EL (cell line): ENCODE data around the gene MEGF6.

ENCODE experiments used
- DNase-seq: peaks from one replicate; pipeline ENCODE4 v3.0.0-alpha.2; 2016

Gene MEGF6

DNA sequence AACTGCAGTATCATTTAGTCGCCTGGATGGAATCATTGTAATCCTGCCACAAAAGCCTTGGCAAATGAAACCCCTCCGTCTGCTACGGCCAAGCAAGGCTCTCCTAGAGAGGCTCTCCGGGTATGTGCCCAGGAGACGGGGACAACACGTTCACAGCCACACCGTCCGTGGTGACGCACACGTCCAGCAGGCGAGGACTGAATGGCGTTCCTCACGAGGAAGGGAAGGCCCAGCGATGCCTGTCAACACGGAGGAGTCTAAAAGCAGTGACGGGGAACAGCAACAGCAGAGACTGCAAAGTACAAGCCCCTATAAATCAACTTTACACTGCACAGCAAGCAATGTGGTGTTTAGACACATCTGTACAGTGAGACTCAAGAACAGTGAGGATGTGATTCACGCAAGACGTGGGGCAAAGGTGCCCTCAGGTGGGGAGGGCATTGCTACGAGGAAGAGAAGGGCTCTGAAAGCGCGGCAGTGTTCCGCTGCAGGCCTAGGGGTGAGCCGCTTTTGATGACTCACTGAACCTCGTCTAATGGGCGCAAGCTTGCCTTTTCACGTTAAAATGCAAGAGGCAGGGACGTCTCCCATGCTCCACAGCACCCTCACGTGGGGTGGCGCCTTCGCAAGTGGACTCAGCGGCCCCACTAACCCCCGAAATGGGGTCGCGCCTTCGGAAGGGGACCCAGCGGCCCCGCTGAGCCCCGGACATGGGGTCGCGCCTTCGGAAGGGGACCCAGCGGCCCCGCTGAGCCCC, 31.8 kb upstream of the MEGF6 start:
- DNase-seq = no peak

DNA sequence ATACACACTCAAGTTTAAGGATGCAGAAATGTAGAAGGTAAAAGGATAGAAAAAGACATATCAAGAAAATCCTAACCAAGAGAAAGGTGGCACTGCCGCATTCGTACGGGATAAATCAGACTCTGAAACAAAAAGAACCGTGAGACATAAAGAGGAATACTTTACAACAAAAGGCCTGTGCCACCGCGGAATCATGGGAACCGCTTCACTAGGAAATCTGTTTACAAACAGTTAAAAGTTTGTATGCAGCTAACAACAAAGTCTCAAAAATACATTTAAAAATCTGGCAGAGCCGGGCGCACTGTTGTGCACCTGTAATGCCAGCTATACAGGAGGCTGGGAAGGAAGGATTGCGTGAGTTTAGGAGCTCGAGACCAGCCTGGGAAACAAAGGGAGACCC, 30.5 kb upstream of the MEGF6 start:
- DNase-seq = no peak

DNA sequence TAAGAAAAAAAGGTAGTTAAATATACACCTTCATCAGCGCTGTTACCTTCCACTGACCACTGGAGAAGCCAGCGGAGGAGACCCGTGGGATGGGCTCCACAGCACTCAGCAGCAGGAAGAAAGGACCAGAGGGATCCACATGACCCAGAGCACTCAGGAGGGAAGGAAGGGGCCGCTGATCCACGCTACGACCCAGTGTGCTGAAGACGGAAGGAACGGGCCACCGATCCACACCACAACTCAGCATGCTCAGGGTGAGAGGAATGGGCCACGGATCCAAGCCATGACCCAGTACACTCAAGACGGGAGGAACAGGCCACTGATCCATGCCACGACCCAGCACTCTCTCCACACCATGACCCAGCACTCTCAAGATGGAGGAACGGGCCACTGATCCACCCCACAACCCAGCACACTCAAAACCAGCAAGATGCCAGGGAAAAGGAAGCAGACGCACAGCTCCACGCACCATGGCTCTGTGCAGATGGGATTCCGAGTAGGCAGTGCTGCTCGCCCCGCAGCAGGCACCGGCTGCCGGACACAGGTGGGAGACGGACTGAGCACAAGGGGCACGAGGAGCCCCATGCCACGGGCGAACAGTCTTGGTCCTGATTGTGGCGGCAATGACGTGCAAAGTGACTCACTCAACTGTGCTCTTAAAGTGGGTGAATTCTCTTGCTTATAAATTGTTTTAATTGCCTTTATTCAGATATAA, 29.9 kb upstream of the MEGF6 start:
- DNase-seq = no peak

DNA sequence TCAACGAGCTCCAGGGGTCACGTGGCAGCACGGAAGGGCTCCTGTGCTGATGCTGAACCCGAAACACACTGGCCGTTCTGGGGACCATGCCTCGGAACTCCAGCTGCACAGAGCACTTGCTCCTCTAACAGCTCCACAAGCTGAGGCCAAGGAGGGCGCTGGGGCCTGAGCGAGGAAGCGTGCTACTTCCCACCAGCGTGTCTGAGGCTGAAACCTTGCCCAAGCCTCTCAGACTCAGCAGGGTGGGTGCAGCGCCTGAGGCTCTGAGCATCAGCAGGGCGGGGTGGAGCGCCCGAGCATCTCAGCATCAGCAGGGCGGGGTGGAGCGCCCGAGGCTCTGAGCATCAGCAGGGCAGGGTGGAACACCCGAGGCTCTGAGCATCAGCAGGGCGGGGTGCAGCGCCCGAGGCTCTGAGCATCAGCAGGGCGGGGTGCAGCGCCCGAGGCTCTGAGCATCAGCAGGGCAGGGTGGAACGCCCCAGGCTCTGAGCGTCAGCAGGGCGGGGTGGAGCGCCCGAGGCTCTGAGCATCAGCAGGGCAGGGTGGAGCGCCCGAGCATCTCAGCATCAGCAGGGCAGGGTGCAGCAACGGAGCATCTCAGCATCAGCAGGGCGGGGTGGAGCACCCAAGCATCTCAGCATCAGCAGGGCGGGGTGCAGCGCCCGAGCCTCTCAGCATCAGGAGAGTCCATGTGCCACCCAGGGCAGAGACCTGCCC, 29.0 kb upstream of the MEGF6 start:
- no peak for DNase-seq

DNA sequence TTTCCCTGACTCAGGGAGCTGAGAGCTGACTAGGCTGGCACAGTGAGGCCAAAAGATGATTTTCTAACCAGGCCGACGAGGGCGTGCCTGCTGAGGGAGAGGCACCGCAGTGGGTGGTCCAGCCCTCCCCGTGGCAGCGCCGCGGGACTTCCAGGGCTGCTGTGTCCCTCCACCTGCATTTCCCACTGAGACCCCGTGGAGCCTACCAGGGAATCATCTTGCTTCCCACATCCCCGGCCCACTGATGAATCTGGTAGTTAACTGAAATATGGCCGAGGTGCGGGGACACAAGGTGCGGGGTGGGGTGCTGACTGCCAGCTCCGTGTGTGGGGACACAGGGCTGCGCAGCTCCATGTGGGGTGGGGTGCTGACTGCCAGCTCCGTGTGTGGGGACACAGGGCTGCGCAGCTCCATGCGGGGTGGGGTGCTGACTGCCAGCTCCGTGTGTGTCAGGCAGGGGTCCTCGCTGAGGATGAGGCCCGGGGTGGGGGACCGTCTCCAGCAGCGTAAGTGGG, 28.1 kb upstream of the MEGF6 start:
- no peak for DNase-seq

DNA sequence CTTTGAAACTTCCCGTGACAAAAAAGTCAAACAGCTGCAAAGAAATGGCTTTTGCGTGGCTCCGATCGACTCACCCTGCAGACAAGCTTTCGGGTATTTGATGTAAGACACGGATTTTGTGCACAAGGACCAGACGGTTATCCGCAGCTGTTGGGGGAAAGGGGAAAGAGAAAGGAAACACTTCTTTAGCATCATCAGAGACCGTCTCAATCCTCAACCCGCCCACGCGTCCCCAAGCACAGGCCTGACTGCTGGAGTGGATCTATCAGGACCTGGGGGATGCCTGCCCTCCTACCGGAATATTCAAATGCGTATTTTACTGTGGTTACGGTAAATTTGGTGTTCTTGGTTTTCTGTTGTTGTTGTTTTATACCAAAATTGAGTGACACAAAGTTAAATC, 27.4 kb upstream of the MEGF6 start:
- no peak for DNase-seq

DNA sequence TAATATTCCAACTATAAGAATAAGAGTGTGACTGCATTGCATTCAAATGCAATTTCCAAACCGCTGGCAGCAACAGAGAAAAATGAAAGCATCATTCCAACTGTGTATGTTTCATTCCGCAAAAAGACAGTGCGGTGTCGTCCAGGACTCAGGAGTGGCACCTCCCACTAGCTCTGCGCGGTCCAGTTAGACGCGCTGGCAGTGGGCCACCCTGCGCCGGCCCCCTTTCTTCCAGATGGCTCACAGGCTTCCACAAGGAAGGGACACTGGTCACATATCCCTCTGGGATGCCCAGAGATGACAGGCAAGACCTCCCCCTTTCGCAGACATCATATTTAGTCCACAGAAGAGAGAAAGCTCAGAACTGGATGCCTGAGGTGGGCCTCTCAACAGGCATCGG, 26.7 kb upstream of the MEGF6 start:
- DNase-seq = no peak

DNA sequence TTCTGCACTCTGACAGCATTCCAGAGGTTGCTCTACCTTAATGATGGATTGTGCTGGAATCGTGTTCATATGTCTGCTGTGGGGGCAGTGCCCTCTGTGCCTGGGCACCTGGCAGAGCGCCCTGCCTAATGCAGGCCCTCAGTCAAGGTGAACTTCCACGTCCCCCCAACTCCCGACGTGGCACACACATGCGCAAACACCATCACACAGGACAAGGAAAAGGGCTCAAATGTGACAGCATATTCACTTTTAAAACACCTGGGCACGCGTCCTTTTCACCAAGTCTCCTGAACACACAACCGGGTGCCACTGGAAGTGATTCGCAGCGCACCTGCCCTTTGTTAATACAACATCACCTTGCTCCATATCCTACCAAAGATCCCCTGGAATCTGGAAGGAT, 25.2 kb upstream of the MEGF6 start:
- DNase-seq = no peak

DNA sequence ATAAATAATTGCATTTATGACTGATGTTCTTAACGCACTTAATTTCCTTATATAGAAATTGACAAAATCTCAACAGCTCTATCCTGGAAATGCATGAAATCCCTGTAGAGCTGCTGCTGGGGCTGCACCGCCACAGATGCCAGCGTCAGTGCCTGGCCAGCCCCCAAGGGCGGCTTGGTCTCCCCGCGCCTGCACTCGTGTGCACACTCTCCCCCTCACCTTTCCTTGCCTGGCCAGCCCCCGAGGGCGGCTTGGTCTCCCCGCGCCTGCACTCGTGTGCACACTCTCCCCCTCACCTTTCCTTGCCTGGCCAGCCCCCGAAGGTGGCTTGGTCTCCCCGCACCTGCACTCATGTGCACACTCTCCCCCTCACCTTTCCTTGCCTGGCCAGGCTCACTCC, 24.8 kb upstream of the MEGF6 start:
- no peak for DNase-seq

DNA sequence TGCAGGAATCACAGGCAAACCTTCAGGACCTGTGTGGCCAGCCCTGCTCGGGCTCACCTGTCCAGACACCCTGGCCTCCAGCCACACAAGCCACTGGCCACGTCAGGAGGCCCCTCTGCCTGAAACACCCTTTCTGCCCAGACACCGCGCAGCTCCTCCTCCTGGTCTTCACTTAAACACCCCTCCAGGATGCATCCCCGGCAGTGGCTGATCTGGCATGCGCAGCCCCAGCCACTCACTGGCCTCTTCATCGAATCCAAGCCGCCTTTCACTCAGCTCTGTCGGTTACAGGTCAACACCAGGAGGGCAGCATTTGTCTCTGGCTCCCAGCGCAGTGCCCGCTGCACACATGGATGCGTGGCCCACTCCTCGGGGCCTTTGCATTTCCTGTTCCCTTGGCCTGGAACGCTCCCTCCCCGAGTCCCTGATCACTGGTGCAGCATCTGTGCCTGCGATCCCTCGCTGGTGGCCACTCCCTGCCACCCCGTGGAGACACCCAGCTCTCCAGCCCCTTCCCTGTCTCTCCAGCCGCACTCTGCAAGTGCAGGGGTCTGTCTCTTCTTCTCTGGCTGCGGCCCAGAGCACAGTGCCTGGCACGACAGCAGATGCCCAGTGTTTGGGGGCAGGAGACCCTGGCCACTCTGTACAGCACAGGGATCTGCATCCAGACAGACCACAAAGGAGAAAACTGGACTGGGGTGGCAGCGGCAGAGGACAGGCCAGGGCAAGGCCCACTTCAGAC, 22.9 kb upstream of the MEGF6 start:
- no peak for DNase-seq

DNA sequence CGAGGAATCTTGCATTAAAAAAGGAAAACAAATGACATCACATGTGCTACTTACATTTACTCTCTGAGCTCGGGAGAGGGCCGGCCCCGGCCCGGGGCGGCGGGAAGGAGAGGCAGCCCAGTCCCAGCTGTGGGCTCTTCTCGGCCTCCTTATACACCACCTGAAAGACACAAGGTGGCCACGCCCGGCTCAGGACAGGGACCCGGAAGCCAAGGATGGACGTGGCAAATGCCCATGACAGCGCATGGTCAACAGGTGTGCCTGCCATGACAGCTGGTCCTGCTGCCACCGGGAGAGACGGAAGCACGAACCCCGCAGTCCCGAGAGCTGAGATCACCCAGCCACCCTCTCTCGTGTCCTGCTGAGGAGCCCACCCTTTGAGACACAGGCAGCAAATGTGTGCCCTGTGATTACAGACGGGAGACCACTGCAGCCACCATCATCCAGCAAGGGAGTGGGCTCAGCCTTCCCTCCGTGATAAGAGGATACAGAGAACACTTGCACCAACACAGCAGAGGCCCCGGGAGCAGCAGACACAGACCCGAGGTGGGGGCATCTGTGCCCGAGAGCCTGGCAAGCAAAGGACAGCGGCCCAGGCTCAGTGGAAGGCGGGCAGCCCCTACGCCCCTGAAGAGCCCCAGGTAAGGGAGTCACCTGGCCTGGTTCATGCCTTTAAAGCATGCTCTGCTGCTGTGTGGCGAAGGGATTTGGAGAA, 22.2 kb upstream of the MEGF6 start:
- DNase-seq = no peak

DNA sequence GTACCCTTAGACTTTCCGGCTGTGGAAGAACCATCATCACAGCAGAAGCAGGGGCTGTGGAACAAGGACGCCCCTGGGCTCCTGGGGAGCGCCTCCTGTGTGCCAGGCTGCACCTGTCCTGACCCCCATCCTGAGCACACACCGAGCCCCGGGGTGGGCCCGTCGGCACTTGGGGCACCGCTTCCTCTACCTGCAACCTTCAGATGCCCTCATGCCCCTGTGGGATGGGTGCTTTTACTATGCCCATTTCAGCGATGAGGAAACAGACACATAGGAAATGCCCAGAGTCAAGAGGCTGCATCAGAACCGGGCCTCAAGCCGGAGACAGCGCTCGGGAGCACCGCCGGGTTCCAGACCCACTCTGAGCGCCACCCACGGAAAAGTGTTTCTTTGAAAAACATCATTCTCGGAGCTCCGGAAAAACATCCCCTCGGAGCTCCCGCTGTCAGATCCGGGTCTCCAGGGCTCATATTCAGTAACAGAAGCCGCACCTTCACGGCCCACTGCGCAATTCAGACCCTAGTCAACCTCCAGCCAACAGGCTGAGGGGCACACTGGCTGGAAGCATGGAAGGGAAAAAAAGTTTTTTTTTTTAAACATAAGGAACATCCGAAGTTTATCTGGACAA, 21.5 kb upstream of the MEGF6 start:
- DNase-seq = no peak

DNA sequence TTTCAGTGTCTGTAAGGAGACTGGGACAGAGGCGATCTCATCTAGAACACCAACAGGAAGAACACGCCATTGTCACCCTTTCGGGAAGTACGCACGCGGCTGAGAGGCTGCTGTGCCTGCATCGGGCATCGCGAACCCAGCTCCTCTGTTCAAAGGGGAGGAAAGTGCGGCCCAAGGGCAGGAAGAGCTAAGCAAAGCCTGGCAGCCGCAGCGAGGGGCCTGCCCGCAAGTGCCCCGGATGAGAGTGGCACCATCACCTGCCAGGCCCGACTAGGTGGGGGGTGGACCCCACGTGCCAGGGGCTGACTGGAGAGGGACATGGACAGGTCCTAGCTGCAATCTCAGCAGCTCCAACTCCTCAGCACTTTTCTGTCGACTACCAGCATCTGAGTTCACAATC, 21.0 kb upstream of the MEGF6 start:
- DNase-seq = no peak

DNA sequence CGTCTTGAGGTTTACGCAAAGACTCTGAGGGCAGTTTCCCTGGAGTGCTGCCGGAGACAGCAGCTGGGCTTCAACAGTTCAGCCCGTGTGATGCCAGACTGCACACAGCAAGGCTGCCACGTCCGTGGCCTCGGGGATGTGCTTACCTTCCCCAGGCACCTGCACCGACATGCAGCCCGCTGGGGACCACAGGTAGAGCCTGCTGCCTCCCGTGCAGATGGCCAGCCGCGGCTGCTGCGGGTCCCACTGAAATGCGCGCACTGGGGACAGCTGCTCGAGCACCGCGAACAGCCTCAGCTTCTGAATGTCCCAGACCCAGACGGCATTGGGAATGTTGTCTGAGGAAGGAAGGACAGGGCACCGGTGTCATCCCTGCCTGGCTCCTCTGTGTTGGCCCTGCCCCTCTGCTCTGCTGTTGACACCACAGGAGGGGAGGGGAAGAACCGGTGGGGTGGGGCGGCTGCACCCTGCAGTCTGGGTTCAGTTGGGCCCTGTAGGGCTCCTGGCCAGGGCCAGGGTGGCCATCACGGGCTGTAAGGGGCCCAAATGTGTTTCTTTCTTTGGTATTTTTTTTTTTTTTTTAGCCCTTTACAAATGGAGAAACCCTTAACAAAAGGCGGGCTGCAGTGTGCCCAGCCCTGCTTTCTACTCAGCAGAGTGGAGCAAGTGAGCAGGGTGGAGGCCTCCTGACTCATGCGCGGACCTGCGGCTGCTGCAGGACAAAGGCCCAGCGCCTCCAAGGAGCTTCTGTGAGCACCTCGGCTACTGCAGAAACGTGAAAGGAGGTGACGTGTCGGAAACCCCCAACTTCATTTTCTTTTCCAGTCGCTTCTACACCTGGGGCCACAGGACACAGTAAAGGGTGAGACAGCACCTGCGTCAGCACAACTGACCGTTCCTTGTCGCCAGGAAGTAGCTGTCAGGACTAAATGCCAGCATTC, 20.3 kb upstream of the MEGF6 start:
- no peak for DNase-seq

DNA sequence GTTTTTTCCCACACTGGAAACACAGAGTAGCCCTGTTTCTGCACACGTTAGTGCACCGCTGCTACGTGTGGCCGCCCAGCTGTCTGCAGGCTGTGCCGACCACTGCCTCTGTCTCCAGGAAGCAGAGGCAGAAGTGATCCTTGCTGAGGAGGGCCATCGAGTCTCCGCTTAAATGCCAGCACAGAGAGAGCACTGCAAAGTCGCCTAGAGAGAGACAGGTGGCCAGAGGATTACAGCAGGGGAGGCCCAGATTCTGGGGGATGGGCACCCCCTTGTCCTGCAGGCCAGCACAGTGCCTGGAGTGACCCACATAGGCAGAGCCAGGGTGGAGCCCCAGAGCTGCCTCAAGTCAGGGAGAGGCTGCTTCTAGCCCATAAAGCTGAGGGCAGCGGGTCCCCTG, 19.6 kb upstream of the MEGF6 start:
- DNase-seq = no peak

DNA sequence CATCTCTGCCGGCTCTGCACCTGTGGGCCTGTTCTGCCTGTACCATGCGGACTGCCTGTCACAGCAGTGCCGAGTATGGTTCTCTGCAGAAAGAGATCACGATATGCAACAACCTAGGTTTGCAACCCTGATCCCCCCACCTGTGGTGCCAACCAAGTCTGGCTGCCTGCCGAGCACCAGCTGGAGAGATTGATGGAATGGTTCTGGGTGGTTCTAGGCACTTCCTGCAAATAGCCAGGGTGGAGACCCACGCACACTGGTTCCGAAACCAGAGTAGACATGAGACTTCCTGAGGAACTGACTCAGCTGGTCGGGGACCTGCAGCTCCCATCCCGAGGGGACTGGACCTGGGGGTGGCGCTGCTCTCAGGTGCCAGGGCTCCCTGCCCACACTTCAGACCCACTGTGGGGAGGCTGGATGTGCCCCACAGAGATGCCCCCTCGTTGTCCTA, 18.9 kb upstream of the MEGF6 start:
- DNase-seq = no peak

DNA sequence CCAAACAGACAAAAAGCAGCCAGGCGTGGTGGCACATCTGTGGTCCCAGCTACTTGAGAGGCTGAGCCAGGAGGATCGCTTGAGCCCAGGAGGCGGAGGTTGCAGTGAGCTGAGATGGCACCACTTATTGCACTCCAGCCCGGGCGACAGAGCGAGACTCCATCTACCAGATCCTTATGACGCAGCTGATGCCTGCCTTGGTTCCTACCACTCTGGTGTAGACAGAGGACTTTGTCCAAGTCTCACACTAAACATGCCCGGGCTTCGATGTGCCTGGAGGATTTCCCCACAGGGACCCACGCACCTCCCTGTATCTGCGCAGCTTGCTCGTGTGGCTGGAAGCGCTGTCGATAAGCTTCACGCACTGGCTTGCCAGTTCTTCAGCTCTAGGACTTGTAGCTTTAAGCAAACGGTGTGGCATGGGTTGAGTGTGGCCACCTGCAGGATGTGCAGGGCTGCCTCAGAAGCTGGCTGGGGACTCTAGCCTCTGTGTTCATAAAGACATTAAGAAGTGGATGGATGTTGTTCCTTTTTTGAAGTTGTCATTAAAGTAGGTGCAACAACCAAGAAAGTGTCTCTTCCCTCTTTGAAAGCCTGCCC, 18.4 kb upstream of the MEGF6 start:
- DNase-seq = no peak

DNA sequence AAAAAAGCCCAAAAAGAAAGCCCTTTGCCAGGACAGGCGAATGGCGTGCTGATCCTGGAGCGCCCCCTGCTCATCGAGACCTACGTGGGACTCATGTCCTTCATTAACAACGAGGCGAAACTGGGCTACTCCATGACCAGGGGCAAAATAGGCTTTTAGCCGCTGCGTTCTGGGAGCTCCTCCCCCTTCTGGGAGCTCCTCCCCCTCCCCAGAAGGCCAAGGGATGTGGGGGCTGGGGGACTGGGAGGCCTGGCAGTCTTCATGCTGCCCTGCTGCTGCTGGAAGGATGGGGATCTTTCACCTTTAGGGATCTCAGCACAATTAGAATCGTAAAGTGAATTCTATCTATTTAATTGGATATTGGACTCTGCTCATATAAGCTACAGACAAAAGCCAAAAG, 17.1 kb upstream of the MEGF6 start:
- no peak for DNase-seq

DNA sequence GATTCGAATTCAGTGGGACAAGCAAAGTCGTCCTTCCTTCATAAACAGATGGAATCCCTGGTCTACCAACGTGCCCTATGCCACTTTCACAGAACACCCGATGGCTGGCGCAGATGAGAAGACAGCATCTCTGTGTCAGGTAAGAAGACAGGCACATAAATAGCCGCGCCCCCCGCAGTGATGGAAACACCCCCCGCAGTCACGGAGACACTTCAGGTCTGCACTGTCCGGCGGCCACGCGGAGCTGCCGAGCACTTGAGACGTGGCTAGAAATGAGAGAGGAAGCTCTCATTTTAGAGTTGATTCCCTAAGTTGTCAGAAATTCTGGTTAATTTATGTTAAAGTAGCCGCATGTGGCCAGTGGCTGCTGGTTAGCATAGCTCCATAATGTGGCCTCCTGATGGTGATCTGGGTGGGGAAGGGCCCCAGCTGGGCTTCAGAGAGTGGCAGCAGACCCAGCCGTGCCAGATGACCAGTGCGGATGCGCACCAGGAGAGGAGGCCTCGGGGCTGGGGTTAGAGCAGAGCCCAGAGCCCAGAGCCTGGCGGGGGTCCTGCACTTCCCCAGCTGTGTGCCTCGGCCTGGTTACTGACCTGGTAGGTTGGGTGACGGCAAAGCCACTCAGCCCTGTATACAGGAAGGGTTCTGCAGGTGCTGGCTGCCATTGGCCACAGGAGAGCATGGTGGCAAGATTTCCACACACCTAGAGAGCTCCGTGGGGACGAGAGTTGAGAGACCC, 16.4 kb upstream of the MEGF6 start:
- no peak for DNase-seq

DNA sequence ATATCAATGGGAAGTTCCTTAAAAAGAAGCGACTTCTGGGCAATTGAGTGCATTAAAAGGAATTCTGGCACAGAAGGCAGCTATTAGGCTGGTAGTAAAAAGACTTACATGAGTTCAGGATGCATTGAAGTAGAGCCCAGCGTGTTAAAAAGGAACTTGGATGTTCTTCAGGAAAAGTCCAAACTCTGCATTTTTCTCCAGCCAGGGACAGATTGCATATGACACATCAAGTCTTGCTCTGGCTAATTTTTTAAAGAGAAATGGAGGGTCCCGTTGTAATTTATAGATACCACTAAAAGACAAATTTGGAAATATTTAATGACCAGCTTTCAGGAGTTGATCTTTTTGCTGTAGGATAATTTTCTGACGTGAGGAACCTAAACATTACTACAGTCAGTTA, 14.7 kb upstream of the MEGF6 start:
- no peak for DNase-seq
